ENCODE results near the gene PRR5L.

GRCh38 chr11:36490026-36490806 lies 194.1 kb downstream of the PRR5L start:
- TF ChIP-seq GATA3 (IDR thresholded peaks at IDR 0.05; ENCODE audit: low read depth, low read length) = no peak
- no peak for TF ChIP-seq GATA2 (IDR thresholded peaks at IDR 0.05; ENCODE audit: low read depth, low read length)
